GM21515 (cell line): ENCODE results near the gene FSHB.
A peak's percentile ranks its signal among the peaks of the same experiment; 100 is the strongest.
"Not testable (repeated sequence)": the region's sequence is repeated elsewhere in the genome, so short reads cannot be mapped to it uniquely, and the experiment has no call there.

Source experiments
- ATAC-seq: cut with Tn5 transposase; IDR thresholded peaks from one replicate; pipeline ENCODE4 v1.9.1; 2021; ENCODE audit not compliant: unreplicated experiment

Gene FSHB

GRCh38 chr11:30230714-30231113 lies at the start of gene FSHB:
Gene FSHB (plus strand): TSS chr11:30231014. CDS start chr11:30231903, 889 bp downstream.
- no peak for ATAC-seq

GRCh38 chr11:30186748-30187147 lies 44.1 kb upstream of the FSHB start:
- no peak for ATAC-seq

GRCh38 chr11:30192620-30193019 lies 38.2 kb upstream of the FSHB start:
- ATAC-seq, result no peak

- peak; percentile 91 for ATAC-seq
Observed at GRCh38 chr11:30196400-30197206, 34.2 kb upstream of the FSHB start.

GRCh38 chr11:30197869-30198268 lies 32.9 kb upstream of the FSHB start:
- no peak for ATAC-seq

- not testable (repeated sequence) for ATAC-seq
Observed at GRCh38 chr11:30202989-30203388, 27.8 kb upstream of the FSHB start.

GRCh38 chr11:30203850-30204249 lies 27.0 kb upstream of the FSHB start:
- no peak for ATAC-seq

GRCh38 chr11:30206249-30206996 lies 24.4 kb upstream of the FSHB start:
- ATAC-seq, result peak; percentile 93

GRCh38 chr11:30210357-30210756 lies 20.5 kb upstream of the FSHB start:
- ATAC-seq, result no peak

- ATAC-seq, result no peak
Observed at GRCh38 chr11:30216534-30216933, 14.3 kb upstream of the FSHB start.

GRCh38 chr11:30218278-30218677 lies 12.5 kb upstream of the FSHB start:
- ATAC-seq, result no peak

GRCh38 chr11:30225642-30226041 lies 5.2 kb upstream of the FSHB start:
- ATAC-seq, result no peak

- no peak for ATAC-seq
Observed at GRCh38 chr11:30228323-30228884, 2.4 kb upstream of the FSHB start.

GRCh38 chr11:30239025-30239424 lies 8.2 kb downstream of the FSHB start:
- ATAC-seq, result no peak

- no peak for ATAC-seq
Observed at GRCh38 chr11:30244265-30244664, 13.5 kb downstream of the FSHB start.

- ATAC-seq, result no peak
Observed at GRCh38 chr11:30245621-30246020, 14.8 kb downstream of the FSHB start.

GRCh38 chr11:30254307-30255298 lies 23.8 kb downstream of the FSHB start:
- ATAC-seq, result no peak

GRCh38 chr11:30255637-30256036 lies 24.8 kb downstream of the FSHB start:
- no peak for ATAC-seq

- ATAC-seq, result no peak
Observed at GRCh38 chr11:30257058-30257457, 26.2 kb downstream of the FSHB start.

- no peak for ATAC-seq
Observed at GRCh38 chr11:30258679-30259078, 27.9 kb downstream of the FSHB start.

GRCh38 chr11:30260813-30261212 lies 30.0 kb downstream of the FSHB start:
- no peak for ATAC-seq
